H9 (cell line): ENCODE results near the gene KCNAB2. TPM values are rescaled to one million over a fixed set of nuclear protein-coding genes. Genes with fewer than 3 reads are reported as not detected.

Experiments used
- DNase-seq: peaks from one replicate; pipeline ENCODE4 v3.0.0-alpha.2; 2017
- H2AFZ ChIP-seq: one replicate; pipeline ENCODE4 v1.6.1; 2013; ENCODE audit warnings: mild to moderate bottlenecking, low read length, control low read depth, moderate library complexity
- H2AK5ac ChIP-seq: 2 replicates; pipeline ENCODE4 v1.6.1; 2013; ENCODE audit warnings: low read length, control low read depth, mixed read lengths; ENCODE audit not compliant: insufficient read length
- H2BK120ac ChIP-seq: one replicate; pipeline ENCODE4 v1.6.1; 2013; ENCODE audit warnings: low read depth, mild to moderate bottlenecking, low read length, control low read depth, inconsistent platforms; ENCODE audit not compliant: poor library complexity, severe bottlenecking
- H2BK12ac ChIP-seq: 2 replicates; pipeline ENCODE4 v1.6.1; 2013; ENCODE audit warnings: low read length, control low read depth, mixed read lengths, low read depth; ENCODE audit not compliant: insufficient read length
- H2BK15ac ChIP-seq: 2 replicates; pipeline ENCODE4 v1.6.1; 2013; ENCODE audit warnings: low read depth, low read length, control low read depth
- H2BK20ac ChIP-seq: one replicate; pipeline ENCODE4 v1.6.1; 2013; ENCODE audit warnings: low read depth, mild to moderate bottlenecking, low read length, control low read depth, inconsistent platforms; ENCODE audit not compliant: poor library complexity, severe bottlenecking
- H2BK5ac ChIP-seq: 2 replicates; pipeline ENCODE4 v1.6.1; 2013; ENCODE audit warnings: low read length, control low read depth, mixed read lengths; ENCODE audit not compliant: insufficient read length
- H3K14ac ChIP-seq: 2 replicates; pipeline ENCODE4 v1.6.1; 2013; ENCODE audit warnings: low read length, control low read depth; ENCODE audit not compliant: insufficient read depth
- H3K18ac ChIP-seq: 2 replicates; pipeline ENCODE4 v1.6.1; 2013; ENCODE audit warnings: low read depth, mild to moderate bottlenecking, mixed read lengths, low read length, control low read depth; ENCODE audit not compliant: insufficient read length
- H3K23ac ChIP-seq: 2 replicates; pipeline ENCODE4 v1.6.1; 2013; ENCODE audit warnings: low read length, control low read depth, mixed read lengths, low read depth; ENCODE audit not compliant: insufficient read length
- H3K23me2 ChIP-seq: 2 replicates; pipeline ENCODE4 v1.6.1; 2013; ENCODE audit warnings: low read depth, mild to moderate bottlenecking, mixed read lengths, low read length, control low read depth; ENCODE audit not compliant: insufficient read length, poor library complexity, severe bottlenecking
- H3K27ac ChIP-seq: 2 replicates; pipeline ENCODE4 v1.5.1; 2013; ENCODE audit warnings: low read length, control low read depth, mixed read lengths, low read depth; ENCODE audit not compliant: insufficient read length
- H3K27me3 ChIP-seq: 2 replicates; pipeline ENCODE4 v1.6.1; 2013; ENCODE audit warnings: low read length, control low read depth, inconsistent platforms; ENCODE audit not compliant: insufficient read depth
- H3K4ac ChIP-seq: 2 replicates; pipeline ENCODE4 v1.6.1; 2013; ENCODE audit warnings: low read depth, mild to moderate bottlenecking, control low read depth, inconsistent platforms, low read length, moderate library complexity
- H3K4me1 ChIP-seq: 2 replicates; pipeline ENCODE4 v1.6.1; 2013; ENCODE audit warnings: low read length, control low read depth, inconsistent platforms; ENCODE audit not compliant: insufficient read depth
- H3K4me2 ChIP-seq: 2 replicates; pipeline ENCODE4 v1.6.1; 2013; ENCODE audit warnings: low read length, control low read depth, mixed read lengths; ENCODE audit not compliant: insufficient read length, insufficient read depth
- H3K56ac ChIP-seq: 2 replicates; pipeline ENCODE4 v1.6.1; 2013; ENCODE audit warnings: low read depth, mild to moderate bottlenecking, mixed read lengths, low read length, control low read depth; ENCODE audit not compliant: insufficient read length
- H3K79me1 ChIP-seq: 2 replicates; pipeline ENCODE4 v1.6.1; 2013; ENCODE audit warnings: low read depth, mild to moderate bottlenecking, moderate library complexity, low read length, control low read depth, inconsistent platforms; ENCODE audit not compliant: insufficient read depth, poor library complexity, severe bottlenecking
- H3K79me2 ChIP-seq: 2 replicates; pipeline ENCODE4 v1.6.1; 2013; ENCODE audit warnings: low read length, control low read depth, inconsistent platforms; ENCODE audit not compliant: insufficient read depth
- H3K9ac ChIP-seq: 2 replicates; pipeline ENCODE4 v1.6.1; 2013; ENCODE audit warnings: low read length, control low read depth, mixed read lengths; ENCODE audit not compliant: insufficient read length; ENCODE audit errors: extremely low read depth
- H3K9me3 ChIP-seq: one replicate; pipeline ENCODE4 v1.6.1; 2013; ENCODE audit warnings: low read depth, low read length, inconsistent platforms; ENCODE audit not compliant: control insufficient read depth
- H3T11ph ChIP-seq: one replicate; pipeline ENCODE4 v1.6.1; 2013; ENCODE audit warnings: mild to moderate bottlenecking, low read length, control low read depth, inconsistent platforms
- H4K20me1 ChIP-seq: one replicate; pipeline ENCODE4 v1.6.1; 2013; ENCODE audit not compliant: control insufficient read depth, insufficient read length, insufficient read depth
- H4K5ac ChIP-seq: 2 replicates; pipeline ENCODE4 v1.6.1; 2013; ENCODE audit warnings: low read depth, mild to moderate bottlenecking, mixed read lengths, low read length, control low read depth; ENCODE audit not compliant: insufficient read length
- H4K8ac ChIP-seq: replicated peaks from 2 replicates; pipeline ENCODE4 v1.6.1; 2013; ENCODE audit warnings: low read length, control low read depth, mixed read lengths, low read depth; ENCODE audit not compliant: insufficient read length
- H4K91ac ChIP-seq: 2 replicates; pipeline ENCODE4 v1.6.1; 2013; ENCODE audit warnings: low read depth, mild to moderate bottlenecking, moderate library complexity, mixed read lengths, low read length, control low read depth; ENCODE audit not compliant: insufficient read length
- H3K27ac Mint-ChIP-seq, 3 experiments: 2 replicates in 2 of 3; 3 replicates in 1 of 3; pipeline ENCODE4 v1.8.0; 2020 to 2021; ENCODE audit warnings: mixed read lengths in 3 of 3, mild to moderate bottlenecking in 1 of 3, moderate library complexity in 1 of 3
- H3K27me3 Mint-ChIP-seq: 2 replicates; pipeline ENCODE4 v1.8.0; 2021; ENCODE audit warnings: low read depth, mild to moderate bottlenecking, moderate library complexity, mixed read lengths
- H3K36me3 Mint-ChIP-seq, 3 experiments: 2 replicates in 2 of 3; 3 replicates in 1 of 3; pipeline ENCODE4 v1.8.0; 2020 to 2021; ENCODE audit warnings: low read depth in 3 of 3, mixed read lengths in 3 of 3; ENCODE audit not compliant: insufficient read depth in 1 of 3
- H3K4me1 Mint-ChIP-seq, 2 experiments: 2 replicates each; pipeline ENCODE4 v1.8.0; 2020; ENCODE audit warnings: mixed read lengths in 2 of 2
- H3K4me3 Mint-ChIP-seq, 2 experiments: 2 replicates in 1 of 2; 3 replicates in 1 of 2; pipeline ENCODE4 v1.8.0; 2020 to 2021; ENCODE audit warnings: mild to moderate bottlenecking in 2 of 2, mixed read lengths in 2 of 2, moderate library complexity in 1 of 2
- H3K9me3 Mint-ChIP-seq, 2 experiments: 2 replicates in 1 of 2; 3 replicates in 1 of 2; pipeline ENCODE4 v1.8.0; 2020; ENCODE audit warnings: mild to moderate bottlenecking in 2 of 2, mixed read lengths in 2 of 2, moderate library complexity in 1 of 2
- CTCF ChIP-seq: fragments of 200-600 bp; sonication (generic); conservative IDR thresholded peaks from 3 replicates; pipeline ENCODE4 v1.8.0; 2021; ENCODE audit warnings: antibody characterized with exemption, mild to moderate bottlenecking
- WGBS: extraction: QIAGEN DNeasy Blood & Tissue Kit; methylation state at CpG from one replicate; pipeline ENCODE4 v1.1.7; 2013; ENCODE audit warnings: missing lambda C conversion rate, low lambda C conversion rate, mixed read lengths; ENCODE audit not compliant: insufficient read length; ENCODE audit errors: extremely low coverage; 5-methylcytosine and 5-hydroxymethylcytosine counted together
- total RNA-seq: library from RNA; stranded (reverse); gene quantifications from 2 replicates; pipeline ENCODE4 v1.2.1, GENCODE V29; 2021

KCNAB2 gene
- total RNA-seq, 1 experiment from 2014 or later = 8.3 TPM

GRCh38 chr1:6011946-6012258 is 33.8 kb upstream of the KCNAB2 start:
- Histone ChIP-seq H3K27ac (no peak overlapping the region), H3T11ph (no peak overlapping the region), H3K4me1 (no peaks in the 10 kb centered on the region), H3K79me1 (no peaks in the 10 kb centered on the region), H3K4ac (no peak overlapping the region), H3K79me2 (no peaks in the 10 kb centered on the region), H2AK5ac (no peak overlapping the region), H2BK12ac (no peak overlapping the region), H4K91ac (no peak overlapping the region), H3K56ac (no peak overlapping the region), H3K27me3 (no peaks in the 10 kb centered on the region), H4K8ac (no peak overlapping the region), H2AFZ (no peak overlapping the region), H3K4me2 (no peak overlapping the region), H3K9me3 (no peaks in the 10 kb centered on the region), H3K23me2 (no peaks in the 10 kb centered on the region), H4K5ac (no peak overlapping the region), H3K9ac (no peak overlapping the region), H4K20me1 (no peaks in the 10 kb centered on the region), H2BK120ac (no peak overlapping the region), H3K23ac (no peak overlapping the region), H2BK5ac (no peak overlapping the region), H3K18ac (no peak overlapping the region), H2BK15ac (no peak overlapping the region), H2BK20ac (no peak overlapping the region), H3K14ac (no peak overlapping the region)
- Mint-ChIP-seq H3K4me1 (peaks cover 0 to 3% of the 10 kb centered on the region in 2 experiments; a peak in 1 of 4 replicates), H3K36me3 (peaks cover 0 to 1% (median 0%) of the 10 kb centered on the region in 3 experiments; a peak in 1 of 7 replicates), H3K9me3 (no peaks in the 10 kb centered on the region), H3K27me3 (peaks cover 14% of the 10 kb centered on the region), H3K4me3 (no peak overlapping the region), H3K27ac (no peak overlapping the region)
- WGBS = 100% methylated on average over 2 of the region's 3 CpGs
- no peak for DNase-seq
- no peak for TF ChIP-seq CTCF
